GM19193 (cell line): ENCODE measurements around the gene DENND5A.

Experiments used
- POLR2A ChIP-seq: IDR thresholded peaks from 4 replicates; pipeline ENCODE4 v1.6.1; 2011; ENCODE audit not compliant: insufficient read depth, insufficient read length; ENCODE audit errors: extremely low read depth

DENND5A gene

DNA sequence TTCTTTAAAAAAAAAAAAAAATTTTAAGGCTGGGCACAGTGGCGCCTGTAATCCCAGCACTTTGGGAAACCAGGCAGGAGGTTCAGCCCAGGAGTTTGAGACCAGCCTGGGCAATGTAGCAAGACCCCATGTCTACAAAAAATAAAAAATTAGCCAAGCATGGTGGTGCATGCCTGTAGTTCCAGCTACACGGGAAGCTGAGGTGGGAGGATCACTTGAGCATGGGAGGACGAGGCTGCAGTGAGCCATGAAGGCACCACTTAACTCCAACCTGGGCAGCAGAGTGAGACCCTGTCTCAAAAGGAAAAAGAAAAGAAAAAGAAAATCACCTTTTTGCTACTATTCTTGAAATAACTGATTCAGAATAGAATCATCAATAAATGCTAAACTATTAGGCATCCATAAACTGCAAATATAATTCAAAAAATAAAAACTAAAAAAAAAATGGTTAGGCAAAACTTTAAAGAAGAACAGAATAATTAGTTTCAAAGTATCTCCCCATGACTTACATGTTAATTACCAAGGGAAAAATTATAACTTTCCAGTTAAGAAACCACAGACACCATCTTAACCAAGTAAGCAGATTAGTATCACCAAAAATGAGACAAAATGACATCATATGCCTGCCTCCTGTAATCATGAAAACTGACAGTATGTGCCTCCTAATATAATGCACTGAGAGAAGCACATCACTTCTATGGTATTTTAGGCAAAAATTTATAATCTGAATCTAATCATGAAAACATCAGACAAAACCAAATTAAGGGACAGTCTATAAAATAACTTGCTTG, 63.6 kb downstream of the DENND5A start:
- no peak for TF ChIP-seq POLR2A

DNA sequence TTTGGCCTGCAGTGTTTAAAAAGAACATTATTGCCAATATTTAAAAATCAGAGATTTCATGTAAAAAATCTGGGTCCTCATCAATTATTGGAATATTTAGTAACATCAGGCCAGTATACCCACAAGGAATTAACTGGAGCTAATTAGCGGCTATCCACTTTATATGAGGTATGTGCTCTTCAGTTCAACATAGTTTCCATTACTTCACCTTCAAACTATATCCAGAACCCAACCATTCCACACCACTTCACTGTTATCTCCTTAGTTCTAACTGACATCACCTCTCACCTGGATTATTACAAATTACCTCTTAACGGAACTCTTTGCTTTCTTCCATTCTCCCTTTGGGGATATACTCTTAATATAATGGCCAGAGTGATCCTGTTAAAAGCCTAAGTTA, 64.7 kb downstream of the DENND5A start:
- no peak for TF ChIP-seq POLR2A

DNA sequence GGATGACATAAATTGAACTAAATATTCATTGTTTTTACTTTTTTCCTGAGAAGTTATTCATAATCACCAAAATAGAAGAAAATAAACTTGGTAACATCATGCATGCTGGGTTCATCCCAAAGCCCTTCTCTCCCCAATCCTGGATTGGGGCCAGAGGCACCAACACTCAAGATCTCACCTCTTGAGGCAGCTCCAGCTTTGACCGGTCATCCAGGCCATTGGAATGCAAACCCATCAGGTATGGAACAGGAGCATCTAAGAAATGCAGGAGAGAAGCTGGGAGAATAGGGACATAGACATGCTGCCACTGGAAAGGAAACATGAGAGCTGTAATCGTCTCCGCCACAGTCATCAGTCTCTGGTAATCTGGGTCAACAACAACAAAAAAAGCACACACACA, 71.8 kb downstream of the DENND5A start:
- TF ChIP-seq POLR2A = no peak

DNA sequence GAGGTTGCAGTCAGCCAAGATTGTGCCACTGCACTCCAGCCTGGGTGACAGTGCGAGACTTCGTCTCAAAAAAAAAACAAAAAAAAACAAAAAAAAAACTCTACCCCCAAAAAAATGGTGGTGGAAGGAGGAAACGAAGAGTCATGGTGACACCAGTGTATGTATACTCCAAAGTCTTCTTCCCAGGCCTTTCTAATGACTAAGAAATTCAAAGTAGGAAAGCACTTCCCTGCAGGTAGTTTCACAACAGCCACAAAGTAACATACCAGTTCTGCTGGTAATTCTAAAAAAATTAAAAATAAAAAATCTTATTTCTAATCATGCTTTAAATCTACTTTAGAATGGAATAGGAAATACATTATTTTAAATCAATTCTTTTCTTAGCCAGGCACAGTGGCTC, 72.6 kb downstream of the DENND5A start:
- no peak for TF ChIP-seq POLR2A

DNA sequence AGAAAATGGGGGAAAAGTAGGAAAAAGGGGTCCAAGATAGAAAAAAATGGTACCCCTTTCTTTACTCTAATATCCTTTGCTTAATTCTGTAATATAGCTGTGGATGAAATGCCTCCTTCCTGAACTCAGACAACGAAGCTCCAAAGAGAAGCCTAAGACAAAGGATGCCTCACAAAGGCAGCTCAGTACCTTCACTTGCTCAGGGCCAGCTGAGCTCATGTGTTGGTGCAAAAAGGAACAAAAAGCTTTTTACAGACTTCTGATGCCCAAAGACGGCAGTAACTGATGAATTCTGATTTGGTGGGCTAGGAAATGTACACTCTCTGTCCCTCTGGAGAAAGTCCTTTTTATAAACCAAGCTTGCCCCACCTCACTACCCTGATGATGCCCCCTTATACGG, 77.5 kb downstream of the DENND5A start:
- TF ChIP-seq POLR2A = no peak

DNA sequence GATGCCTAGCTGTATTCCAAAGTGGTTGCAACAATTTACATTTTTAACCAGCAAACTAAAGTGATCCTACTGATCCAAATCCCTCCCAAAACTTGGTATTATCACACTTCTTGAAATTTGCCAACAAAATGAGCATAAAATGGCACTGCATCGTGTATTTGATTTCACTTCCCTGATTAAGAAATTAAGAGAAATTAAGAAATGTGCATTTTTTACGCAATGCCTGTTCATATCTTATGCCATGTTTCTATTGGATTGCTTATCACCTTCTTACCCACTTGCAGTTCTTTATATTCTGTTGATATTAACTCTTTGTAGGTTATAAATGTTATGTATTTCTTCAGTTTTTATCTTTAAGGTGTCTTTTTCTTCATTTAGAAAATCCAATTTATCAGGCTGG, 80.6 kb downstream of the DENND5A start:
- TF ChIP-seq POLR2A = no peak

DNA sequence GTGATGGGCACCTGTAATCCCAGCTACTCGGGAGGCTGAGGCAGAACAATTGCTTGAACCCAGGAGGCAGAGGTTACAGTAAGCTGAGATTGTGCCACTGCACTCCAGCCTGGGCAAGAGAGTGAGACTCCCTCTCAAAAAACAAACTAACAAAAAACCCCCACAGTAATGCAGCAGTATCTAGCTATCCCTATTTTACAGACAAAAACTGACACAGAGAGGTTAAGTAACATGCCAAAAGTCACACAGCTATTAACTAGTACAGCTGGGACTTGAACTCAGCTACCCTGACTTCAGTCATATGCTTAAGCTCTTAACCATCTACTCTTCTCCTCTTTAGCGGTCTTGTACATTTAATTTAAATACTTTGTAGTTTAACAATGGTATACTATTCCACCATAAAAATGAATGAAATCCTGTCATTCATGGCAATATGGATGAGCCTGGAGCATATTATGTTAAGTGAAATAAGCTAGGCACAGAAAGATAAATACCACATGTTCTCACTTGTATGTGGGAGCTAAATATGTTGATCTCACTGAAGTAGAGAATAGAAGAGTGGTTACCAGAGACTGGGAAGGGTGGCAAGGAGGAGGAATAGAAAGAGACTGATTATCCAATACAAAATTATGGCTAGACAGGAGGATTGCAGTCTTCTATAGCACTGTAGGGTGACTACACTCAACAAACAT, 82.8 kb downstream of the DENND5A start:
- TF ChIP-seq POLR2A = no peak

DNA sequence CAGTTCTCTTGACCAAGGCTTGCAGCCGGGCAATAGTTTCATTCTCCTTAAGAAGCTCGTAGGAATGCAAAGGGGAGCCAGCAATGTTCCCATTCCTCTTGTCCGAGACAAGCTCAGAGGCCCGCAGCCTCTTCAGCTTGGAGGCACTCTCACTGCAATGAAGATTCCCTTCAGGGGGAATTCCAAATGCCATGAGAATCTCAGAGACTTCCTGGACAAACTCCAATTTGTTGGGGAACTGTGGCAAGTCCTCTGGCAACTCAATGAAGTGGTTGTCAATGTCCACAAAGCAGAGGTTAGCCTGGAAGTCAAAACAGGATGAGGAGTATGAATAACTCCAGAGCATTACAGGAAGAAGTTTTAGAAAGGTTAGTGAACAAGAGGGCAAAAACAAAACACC, 84.4 kb downstream of the DENND5A start:
- TF ChIP-seq POLR2A = no peak

DNA sequence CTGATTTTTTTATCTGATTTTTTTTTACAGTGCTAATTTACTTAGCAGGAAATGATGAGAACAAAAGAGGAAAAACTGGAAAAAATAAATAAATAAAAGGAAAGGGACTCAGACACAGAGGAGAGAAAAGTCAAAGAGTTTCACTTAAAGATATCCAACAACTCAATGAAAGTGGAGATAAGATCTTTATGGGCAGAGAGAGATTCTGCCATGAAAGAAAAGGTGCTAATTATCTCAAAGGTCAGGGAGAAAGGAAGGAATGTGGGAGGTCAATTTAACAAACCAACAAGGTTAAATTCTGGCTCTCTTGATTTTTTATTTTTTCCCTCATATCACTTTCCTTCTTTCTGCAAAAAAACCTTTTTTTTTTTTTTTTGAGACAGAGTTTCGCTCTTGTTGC, 86.0 kb downstream of the DENND5A start:
- no peak for TF ChIP-seq POLR2A

DNA sequence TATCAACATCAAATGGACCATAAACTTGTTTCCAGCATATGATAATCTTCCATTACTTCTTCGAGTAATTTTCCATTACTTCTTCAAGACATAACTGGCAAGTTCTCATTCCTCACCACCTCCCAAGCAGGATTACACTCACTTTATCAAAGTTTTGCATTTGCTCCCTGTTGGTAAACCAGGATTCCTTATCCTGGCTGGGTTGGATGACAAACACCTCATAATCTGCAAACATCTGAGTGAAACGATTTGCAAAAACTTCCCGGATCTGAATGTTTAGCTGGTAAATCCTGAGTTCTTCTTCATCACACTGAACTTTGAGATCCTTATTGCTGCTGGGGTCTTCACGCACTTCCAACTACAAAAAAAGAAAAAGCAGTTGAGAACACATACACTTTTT, 86.4 kb downstream of the DENND5A start:
- TF ChIP-seq POLR2A = no peak

DNA sequence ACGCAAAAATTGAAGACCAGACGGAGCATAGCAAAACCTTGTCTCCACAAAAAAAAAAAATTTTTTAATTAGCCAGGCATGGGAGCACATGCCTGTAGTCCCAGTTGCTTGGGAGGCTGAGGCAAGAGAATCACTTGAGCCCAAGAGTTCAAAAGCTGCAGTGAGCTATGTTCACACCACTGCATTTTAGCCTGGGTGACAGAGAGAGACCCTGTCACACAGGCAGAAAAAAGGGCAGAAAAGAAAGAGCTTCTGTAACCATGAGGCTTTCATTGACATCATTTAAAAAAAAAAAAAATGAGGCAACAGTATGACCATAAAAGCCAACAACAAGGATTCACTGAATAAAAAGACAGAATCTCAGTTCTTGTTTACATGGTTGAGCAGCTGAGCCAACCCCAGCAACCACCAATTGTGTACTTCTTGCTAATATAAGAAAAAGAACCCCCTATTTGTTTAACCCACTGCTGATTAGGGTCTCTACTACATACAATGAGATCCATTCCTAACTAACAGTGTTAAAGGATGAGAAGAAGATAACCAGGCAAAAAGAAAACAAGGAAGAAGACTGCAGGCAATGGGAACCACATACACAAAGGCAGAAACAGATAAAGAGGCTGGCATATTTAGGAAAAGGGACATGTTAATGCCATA, 87.6 kb downstream of the DENND5A start:
- no peak for TF ChIP-seq POLR2A

DNA sequence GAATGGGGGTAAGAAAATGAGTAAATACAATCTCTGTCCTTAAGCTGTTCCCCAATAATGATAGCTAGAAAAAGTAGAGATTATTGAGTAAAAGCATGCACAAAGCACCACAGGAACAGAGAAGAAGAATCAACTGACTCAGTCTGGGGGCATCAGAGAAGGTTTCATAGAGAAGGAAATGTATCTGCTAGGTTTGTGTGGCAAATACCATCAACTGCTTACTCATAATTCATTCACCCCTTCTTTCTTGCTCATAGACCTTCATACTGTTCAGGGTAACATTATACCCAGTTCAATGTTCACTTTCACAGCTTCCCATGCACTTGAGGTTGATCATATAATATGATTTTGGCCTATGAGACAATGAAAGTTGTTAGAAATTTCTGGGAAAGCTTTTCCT, 88.6 kb downstream of the DENND5A start:
- TF ChIP-seq POLR2A = no peak

DNA sequence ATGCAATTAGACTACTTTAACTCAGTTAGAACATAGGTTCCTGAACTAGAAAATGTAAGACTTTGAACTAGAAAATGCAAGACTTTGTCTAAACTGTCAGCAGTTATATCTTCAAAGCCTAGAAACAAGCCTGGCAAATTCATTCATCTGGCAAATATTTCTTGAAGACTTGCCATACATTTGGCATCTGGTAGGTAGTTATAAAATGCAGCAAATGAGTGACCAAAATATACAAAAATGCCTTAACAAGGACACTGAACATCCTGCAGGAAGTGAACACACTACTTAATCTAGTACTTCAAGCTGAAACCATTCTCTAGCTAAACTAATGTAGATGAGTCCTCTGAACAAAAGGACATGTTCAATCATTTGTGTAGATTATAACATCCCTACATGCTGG, 89.0 kb downstream of the DENND5A start:
- no peak for TF ChIP-seq POLR2A

DNA sequence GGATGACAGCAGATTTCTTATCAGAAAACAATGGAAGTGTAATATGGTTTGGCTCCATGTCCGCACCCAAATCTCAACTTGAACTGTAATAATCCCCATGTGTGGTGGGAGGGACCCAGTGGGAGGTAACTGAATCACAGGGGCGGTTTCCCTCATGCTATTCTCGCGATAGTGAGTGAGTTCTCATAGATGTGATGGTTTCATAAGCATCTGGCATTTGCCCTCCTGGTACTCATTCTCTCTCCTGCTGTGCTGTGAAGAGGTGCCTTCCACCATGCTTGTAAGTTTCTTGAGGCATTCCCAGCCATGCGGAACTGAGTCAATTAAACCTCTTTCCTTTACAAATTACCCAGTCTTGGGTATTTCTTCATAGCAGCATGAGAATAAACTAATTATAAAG, 92.8 kb downstream of the DENND5A start:
- TF ChIP-seq POLR2A = no peak

DNA sequence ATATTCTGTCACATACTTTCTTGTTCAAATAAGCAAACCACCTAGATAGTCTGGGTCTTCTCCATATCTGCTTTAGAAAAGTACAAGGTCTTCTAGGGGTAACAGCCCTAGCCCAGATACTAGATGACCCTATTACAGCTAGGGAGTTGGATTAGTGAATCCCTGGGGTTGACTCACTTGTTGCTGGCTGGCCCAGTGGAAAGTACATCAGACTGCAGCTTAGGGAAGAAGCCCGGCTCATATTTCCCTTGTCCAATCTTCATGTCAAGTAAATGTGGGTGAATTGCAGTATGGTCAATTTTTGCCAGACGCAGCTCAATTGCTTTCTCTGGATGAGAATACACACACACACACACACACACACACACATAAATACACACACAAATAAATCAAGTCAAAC, 94.7 kb downstream of the DENND5A start:
- no peak for TF ChIP-seq POLR2A
